Smooth muscle cell (in vitro differentiated cells): ENCODE results near the gene DEPDC4. TPM values are rescaled to one million over a fixed set of nuclear protein-coding genes. Genes with fewer than 3 reads are reported as not detected.
"Not testable (repeated sequence)": the region's sequence is repeated elsewhere in the genome, so short reads cannot be mapped to it uniquely, and the experiment has no call there.

Experiments
- DNase-seq: peaks from one replicate; lab custom pipeline; 2025; ENCODE audit not compliant: unreplicated experiment; lab: John Stamatoyannopoulos, UW
- H2AFZ ChIP-seq: fragments of 200-600 bp; sonication (generic); 2 replicates; pipeline ENCODE4 v1.6.0; 2016; ENCODE audit warnings: antibody characterized with exemption, low read depth, mild to moderate bottlenecking
- H3F3A ChIP-seq: fragments of 200-600 bp; sonication (generic); 2 replicates; pipeline ENCODE4 v1.6.0; 2017; ENCODE audit warnings: antibody characterized with exemption, low read depth
- H3K27ac ChIP-seq: fragments of 200-600 bp; sonication (generic); 2 replicates; pipeline ENCODE4 v1.5.1; 2016; ENCODE audit warnings: low read depth, mild to moderate bottlenecking
- H3K27me3 ChIP-seq: fragments of 200-600 bp; sonication (generic); 2 replicates; pipeline ENCODE4 v1.6.1; 2016; ENCODE audit warnings: low read depth, mild to moderate bottlenecking
- H3K36me3 ChIP-seq: fragments of 200-600 bp; sonication (generic); 2 replicates; pipeline ENCODE4 v1.5.1; 2016; ENCODE audit warnings: low read depth
- H3K4me1 ChIP-seq: fragments of 200-600 bp; sonication (generic); 2 replicates; pipeline ENCODE4 v1.5.1; 2016; ENCODE audit warnings: low read depth
- H3K4me2 ChIP-seq: fragments of 200-600 bp; sonication (generic); 2 replicates; pipeline ENCODE4 v1.6.0; 2016; ENCODE audit warnings: mild to moderate bottlenecking
- H3K4me3 ChIP-seq: fragments of 200-600 bp; sonication (generic); 2 replicates; pipeline ENCODE4 v1.5.1; 2016; ENCODE audit warnings: mild to moderate bottlenecking
- H3K79me2 ChIP-seq: fragments of 200-600 bp; sonication (generic); 2 replicates; pipeline ENCODE4 v1.6.0; 2016; ENCODE audit warnings: low read depth, mild to moderate bottlenecking
- H3K9ac ChIP-seq: fragments of 200-600 bp; sonication (generic); 2 replicates; pipeline ENCODE4 v1.6.0; 2016; ENCODE audit warnings: low read depth
- H3K9me3 ChIP-seq: fragments of 200-600 bp; sonication (generic); replicated peaks from 2 replicates; pipeline ENCODE4 v1.5.1; 2016; ENCODE audit warnings: low read depth
- H4K20me1 ChIP-seq: fragments of 200-600 bp; sonication (generic); 2 replicates; pipeline ENCODE4 v1.6.0; 2016; ENCODE audit warnings: low read depth
- CTCF ChIP-seq: fragments of 200-600 bp; sonication (generic); IDR thresholded peaks from 2 replicates; pipeline ENCODE4 v1.5.1; 2017; ENCODE audit warnings: borderline replicate concordance, mild to moderate bottlenecking, antibody characterized with exemption; ENCODE audit not compliant: insufficient read depth, poor library complexity, severe bottlenecking
- WGBS: methylation state at CpG from one replicate; pipeline ENCODE4 v1.1.7; 2016; ENCODE audit warnings: low lambda C conversion rate; 5-methylcytosine and 5-hydroxymethylcytosine counted together
- polyA plus RNA-seq: library from polyadenylated mRNA; unstranded; fragments of >200 nt; fragmentation: Nextera tagmentation; extraction: Ambion mirVana; gene quantifications from 2 replicates; pipeline ENCODE4 v1.2.1, GENCODE V29; 2016
- total RNA-seq: library from RNA; depleted of rRNA; stranded (reverse); fragments of >200 nt; gene quantifications from 2 replicates; pipeline ENCODE4 v1.2.3, GENCODE V29; 2014

DEPDC4 gene
- total and polyA plus RNA-seq, 2 experiments from 2014 or later, result 0.49 to 13.5 TPM

GRCh38 chr12:100293017-100293416 lies 26.1 kb upstream of the DEPDC4 start:
- Histone ChIP-seq H3K27ac (no peak overlapping the region), H3K4me3 (no peak overlapping the region), H3K9ac (no peak overlapping the region), H3K9me3 (no peaks in the 10 kb centered on the region), H3K36me3 (peaks cover 33% of the 10 kb centered on the region), H2AFZ (no peak overlapping the region), H3K4me1 (no peaks in the 10 kb centered on the region), H4K20me1 (peaks cover 37% of the 10 kb centered on the region), H3K79me2 (peaks cover 34% of the 10 kb centered on the region), H3K4me2 (no peak overlapping the region), H3K27me3 (no peaks in the 10 kb centered on the region), H3F3A (no peaks in the 10 kb centered on the region)
- 100% methylated on average over 1 of the region's 1 CpG for WGBS
- DNase-seq, result no peak
- TF ChIP-seq CTCF, result no peak

GRCh38 chr12:100290016-100290415 lies 23.1 kb upstream of the DEPDC4 start:
- H3K79me2 ChIP-seq, result peaks cover 43% of the 10 kb centered on the region
- peaks cover 49% of the 10 kb centered on the region for H4K20me1 ChIP-seq
- H2AFZ ChIP-seq, result no peak overlapping the region
- no peak overlapping the region for H3K4me3 ChIP-seq
- H3K9me3 ChIP-seq, result no peaks in the 10 kb centered on the region
- no peaks in the 10 kb centered on the region for H3K4me1 ChIP-seq
- no peak overlapping the region for H3K27ac ChIP-seq
- 100% methylated on average over 3 of the region's 3 CpGs for WGBS
- H3K9ac ChIP-seq, result no peak overlapping the region
- peaks cover 31% of the 10 kb centered on the region for H3K36me3 ChIP-seq
- no peak for DNase-seq
- H3F3A ChIP-seq, result no peaks in the 10 kb centered on the region
- H3K27me3 ChIP-seq, result no peaks in the 10 kb centered on the region
- H3K4me2 ChIP-seq, result no peak overlapping the region
- no peak for TF ChIP-seq CTCF

GRCh38 chr12:100289038-100289437 lies 22.2 kb upstream of the DEPDC4 start:
- 70% methylated on average over 5 of the region's 5 CpGs for WGBS
- Histone ChIP-seq H3K4me2 (no peak overlapping the region), H3K4me3 (no peak overlapping the region), H4K20me1 (peaks cover 58% of the 10 kb centered on the region), H3K9me3 (no peaks in the 10 kb centered on the region), H3K4me1 (no peaks in the 10 kb centered on the region), H3K27ac (no peak overlapping the region), H3K36me3 (peaks cover 31% of the 10 kb centered on the region), H3K9ac (no peak overlapping the region), H3F3A (no peaks in the 10 kb centered on the region), H3K79me2 (peaks cover 48% of the 10 kb centered on the region), H3K27me3 (no peaks in the 10 kb centered on the region), H2AFZ (no peak overlapping the region)
- DNase-seq, result no peak
- no peak for TF ChIP-seq CTCF

- peaks cover 88% of the 10 kb centered on the region for H4K20me1 ChIP-seq
- not testable (repeated sequence) for H3K4me2 ChIP-seq, H3K27ac ChIP-seq, H3K27me3 ChIP-seq, H3K9ac ChIP-seq, DNase-seq, H3F3A ChIP-seq, H2AFZ ChIP-seq, H3K36me3 ChIP-seq, H3K4me1 ChIP-seq, H3K4me3 ChIP-seq, H3K9me3 ChIP-seq
- H3K79me2 ChIP-seq, result peaks cover 72% of the 10 kb centered on the region
- 99% methylated on average over 12 of the region's 12 CpGs for WGBS
Measured at GRCh38 chr12:100284556-100284955, 17.7 kb upstream of the DEPDC4 start.
